HFF-Myc (cell line): ENCODE measurements around the gene FOXP1.

Experiments
- DNase-seq: peaks from one replicate; pipeline ENCODE4 v3.0.0-alpha.2; 2011; ENCODE audit warnings: low read depth; ENCODE audit errors: extremely low read depth
- H3K4me3 ChIP-seq: replicated peaks from 2 replicates; pipeline ENCODE4 v1.5.1; 2011; ENCODE audit warnings: low read depth, mild to moderate bottlenecking, control low read depth, low read length
- TF ChIP-seq, protein P1 (sequence below): IDR thresholded peaks from 2 replicates; pipeline ENCODE4 v1.5.1; 2012; ENCODE audit warnings: mild to moderate bottlenecking, low read depth, low read length, control low read depth; ENCODE audit errors: missing control alignments

Gene FOXP1

DNA sequence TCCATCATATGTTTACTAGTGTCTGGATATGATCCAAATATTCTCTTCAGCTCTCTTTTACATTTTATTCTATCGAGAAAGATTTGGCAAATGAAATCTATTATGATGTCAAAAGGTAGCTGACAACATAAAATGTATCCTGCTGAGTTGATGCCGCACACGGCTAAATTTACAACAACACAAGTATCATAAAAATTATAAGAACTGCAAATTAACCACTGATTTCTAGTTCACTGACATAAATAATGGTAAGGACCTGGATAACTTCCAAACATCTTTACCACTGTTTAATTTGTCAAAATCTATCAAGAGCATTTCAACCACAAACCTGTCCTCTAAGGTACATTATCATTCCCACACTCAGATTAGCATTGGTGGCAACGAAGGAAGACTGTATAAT lies 244.5 kb downstream of the FOXP1 start:
- DNase-seq: no peak
- no peak overlapping the region for H3K4me3 ChIP-seq
- TF ChIP-seq, protein P1, sequence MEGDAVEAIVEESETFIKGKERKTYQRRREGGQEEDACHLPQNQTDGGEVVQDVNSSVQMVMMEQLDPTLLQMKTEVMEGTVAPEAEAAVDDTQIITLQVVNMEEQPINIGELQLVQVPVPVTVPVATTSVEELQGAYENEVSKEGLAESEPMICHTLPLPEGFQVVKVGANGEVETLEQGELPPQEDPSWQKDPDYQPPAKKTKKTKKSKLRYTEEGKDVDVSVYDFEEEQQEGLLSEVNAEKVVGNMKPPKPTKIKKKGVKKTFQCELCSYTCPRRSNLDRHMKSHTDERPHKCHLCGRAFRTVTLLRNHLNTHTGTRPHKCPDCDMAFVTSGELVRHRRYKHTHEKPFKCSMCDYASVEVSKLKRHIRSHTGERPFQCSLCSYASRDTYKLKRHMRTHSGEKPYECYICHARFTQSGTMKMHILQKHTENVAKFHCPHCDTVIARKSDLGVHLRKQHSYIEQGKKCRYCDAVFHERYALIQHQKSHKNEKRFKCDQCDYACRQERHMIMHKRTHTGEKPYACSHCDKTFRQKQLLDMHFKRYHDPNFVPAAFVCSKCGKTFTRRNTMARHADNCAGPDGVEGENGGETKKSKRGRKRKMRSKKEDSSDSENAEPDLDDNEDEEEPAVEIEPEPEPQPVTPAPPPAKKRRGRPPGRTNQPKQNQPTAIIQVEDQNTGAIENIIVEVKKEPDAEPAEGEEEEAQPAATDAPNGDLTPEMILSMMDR: no peak

DNA sequence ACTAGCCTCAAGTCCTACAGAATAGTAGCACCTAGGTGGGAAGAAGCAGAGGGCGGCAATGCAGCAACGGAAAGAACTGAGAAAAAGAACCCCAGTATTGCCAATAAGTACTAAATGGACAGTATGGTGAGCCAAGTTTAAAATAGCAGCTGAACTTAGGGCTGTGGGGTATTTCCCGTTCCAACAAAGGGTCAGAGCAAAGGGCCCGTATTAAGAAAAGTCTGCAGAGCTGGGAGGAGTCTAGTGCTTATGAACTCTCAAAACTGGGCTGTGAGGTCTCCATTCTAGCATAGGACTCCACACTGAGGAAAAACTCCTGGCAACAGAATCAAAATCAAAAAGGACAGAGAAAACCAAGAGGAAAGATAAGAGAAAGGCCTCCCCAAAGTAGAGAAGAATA lies 250.7 kb downstream of the FOXP1 start:
- no peak overlapping the region for H3K4me3 ChIP-seq
- DNase-seq: no peak
- TF ChIP-seq, protein P1: no peak

DNA sequence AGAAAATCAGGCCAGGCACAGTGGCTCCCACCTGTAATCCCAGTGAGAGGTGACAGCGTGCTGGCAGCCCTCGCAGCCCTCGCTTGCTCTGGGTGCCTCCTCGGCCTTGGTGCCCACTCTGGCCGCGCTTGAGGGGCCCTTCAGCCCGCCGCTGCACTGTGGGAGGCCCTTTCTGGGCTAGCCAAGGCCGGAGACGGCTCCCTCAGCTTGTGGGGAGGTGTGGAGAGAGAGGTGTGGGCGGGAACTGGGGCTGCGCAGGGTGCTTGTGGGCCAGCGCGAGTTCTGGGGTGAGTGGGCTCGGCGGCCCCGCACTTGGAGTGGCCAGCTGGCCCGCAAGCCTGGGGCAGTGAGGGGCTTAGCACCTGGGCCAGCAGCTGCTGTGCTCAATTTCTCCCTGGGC lies 252.6 kb downstream of the FOXP1 start:
- no peak overlapping the region for H3K4me3 ChIP-seq
- TF ChIP-seq, protein P1: no peak
- DNase-seq: no peak

DNA sequence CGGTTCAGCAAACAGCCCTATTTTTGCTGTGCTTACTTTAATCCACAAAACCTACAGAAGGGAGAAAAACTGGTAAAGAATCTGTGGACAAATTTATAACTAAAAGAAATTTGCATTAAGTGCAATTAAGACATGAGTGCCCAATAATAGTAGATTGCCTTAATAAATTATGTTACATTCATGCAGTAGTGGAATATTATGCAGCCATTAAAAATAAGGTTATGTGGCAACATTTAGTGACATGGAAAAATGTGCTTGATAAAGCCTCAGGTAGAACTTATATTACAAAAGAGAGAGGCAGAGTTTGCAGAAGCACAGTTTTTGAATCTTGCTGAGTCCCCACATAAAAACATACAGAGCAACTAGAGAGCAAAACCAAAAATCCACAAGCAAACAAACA lies 253.0 kb downstream of the FOXP1 start:
- no peak for DNase-seq
- TF ChIP-seq, protein P1: no peak
- no peak overlapping the region for H3K4me3 ChIP-seq

DNA sequence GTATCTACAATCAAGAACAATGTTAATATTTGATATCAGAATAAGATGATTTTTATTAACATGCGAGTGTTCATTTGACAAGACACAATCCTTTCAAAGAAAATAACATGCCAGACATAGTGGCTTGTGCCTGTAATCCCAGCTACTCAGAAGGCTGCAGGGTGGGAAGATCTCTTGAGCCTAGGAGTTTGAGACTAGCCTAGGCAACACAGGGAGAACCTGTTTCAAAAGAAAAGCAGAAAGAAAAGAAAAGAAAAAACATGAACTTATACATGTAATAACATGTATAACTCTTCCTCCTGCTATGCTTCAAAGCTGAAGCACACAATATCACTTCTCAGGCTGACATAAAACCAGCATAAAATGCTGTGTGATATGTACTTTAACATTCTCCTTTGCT lies 253.7 kb downstream of the FOXP1 start:
- TF ChIP-seq, protein P1: no peak
- DNase-seq: no peak

DNA sequence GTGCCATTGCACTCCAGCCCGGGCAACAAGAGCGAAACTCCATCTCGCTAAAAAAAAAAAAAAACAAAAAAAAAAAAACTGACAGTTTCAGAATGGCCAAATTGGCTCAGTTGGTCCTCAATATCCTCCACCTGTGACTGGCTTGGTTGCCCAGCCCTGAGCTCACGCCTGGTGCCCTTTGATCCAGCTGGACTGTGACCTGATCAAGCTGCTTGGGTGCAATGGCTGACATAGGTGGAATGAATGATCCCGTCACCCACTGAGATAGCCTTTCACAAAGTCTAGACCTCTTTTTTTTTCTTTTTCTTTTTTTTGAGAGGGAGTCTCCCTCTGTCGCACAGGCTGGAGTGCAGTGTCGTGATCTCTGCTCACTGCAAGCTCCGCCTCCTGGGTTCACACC lies 254.6 kb downstream of the FOXP1 start:
- TF ChIP-seq, protein P1: no peak
- DNase-seq: no peak
- no peak overlapping the region for H3K4me3 ChIP-seq

More for the DNA sequence above, 253.7 kb downstream of the FOXP1 start:
- no peak overlapping the region for H3K4me3 ChIP-seq

DNA sequence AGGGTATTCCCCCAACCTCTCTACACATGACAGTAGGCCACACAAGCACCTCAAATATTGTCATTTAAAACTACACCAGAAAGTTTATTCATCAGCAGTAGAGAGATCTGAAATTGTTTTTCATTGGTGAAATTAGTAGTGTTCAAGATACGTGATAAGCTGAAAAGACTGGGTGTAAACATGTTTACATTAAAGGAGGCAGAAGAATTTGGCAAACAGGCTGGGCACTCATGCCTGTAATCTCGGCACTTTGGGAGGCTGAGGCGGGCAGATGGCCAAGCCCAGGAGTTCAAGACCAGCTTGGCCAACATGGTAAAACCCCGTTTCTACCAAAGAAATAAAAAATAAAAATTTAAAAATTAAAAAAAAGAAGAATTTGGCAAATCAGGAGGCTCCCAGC lies 255.6 kb downstream of the FOXP1 start:
- DNase-seq: no peak
- TF ChIP-seq, protein P1: no peak
- no peak overlapping the region for H3K4me3 ChIP-seq
